HepG2 (cell line): Measurements from ENCODE around the gene NRL. TPM values are rescaled to one million over a fixed set of nuclear protein-coding genes. Genes with fewer than 3 reads are reported as not detected.

Source experiments
- KAT2B ChIP-seq: fragments of 150-350 bp; IDR thresholded peaks from 2 replicates; pipeline ENCODE4 v1.6.1; 2014; ENCODE audit warnings: low read depth, low read length, borderline replicate concordance
- KLF11 ChIP-seq: IDR thresholded peaks from 2 replicates; pipeline ENCODE4 v1.6.1; 2016; ENCODE audit warnings: missing compliant biosample characterization
- MZF1 ChIP-seq: sonication (generic); formaldehyde crosslinking; IDR thresholded peaks from 2 replicates; pipeline ENCODE4 v1.8.1; 2023; ENCODE audit warnings: mild to moderate bottlenecking, missing genetic modification reagents, borderline replicate concordance
- PRDM10 ChIP-seq: sonication (generic); formaldehyde crosslinking; IDR thresholded peaks from 2 replicates; pipeline ENCODE4 v1.4.0; 2020; ENCODE audit warnings: low read depth, missing genetic modification reagents
- SAFB2 ChIP-seq: sonication (generic); formaldehyde crosslinking; IDR thresholded peaks from 2 replicates; pipeline ENCODE4 v1.5.1; 2020; ENCODE audit warnings: missing genetic modification reagents, low read depth, mild to moderate bottlenecking, borderline replicate concordance
- SMC3 ChIP-seq: IDR thresholded peaks from 2 replicates; pipeline ENCODE4 v1.6.1; 2011; ENCODE audit warnings: low read length, improper control_type of control experiment
- SP5 ChIP-seq: IDR thresholded peaks from 2 replicates; pipeline ENCODE4 v1.6.1; 2016; ENCODE audit warnings: low read depth, borderline replicate concordance
- STAT5B ChIP-seq: sonication (generic); formaldehyde crosslinking; IDR thresholded peaks from 2 replicates; pipeline ENCODE4 v1.4.0; 2020; ENCODE audit warnings: missing genetic modification reagents
- SYNCRIP ChIP-seq: fragments of 200-400 bp; formaldehyde crosslinking; IDR thresholded peaks from 2 replicates; pipeline ENCODE4 v1.6.1; 2018; ENCODE audit warnings: mild to moderate bottlenecking, low read depth, low read length; ENCODE audit not compliant: insufficient read depth
- TBX3 ChIP-seq: fragments of 450-650 bp; IDR thresholded peaks from 2 replicates; pipeline ENCODE4 v1.6.1; 2017; ENCODE audit warnings: antibody characterized with exemption, mild to moderate bottlenecking, inconsistent platforms, borderline replicate concordance
- ZBTB21 ChIP-seq: sonication (generic); formaldehyde crosslinking; IDR thresholded peaks from 2 replicates; pipeline ENCODE4 v1.4.0; 2020; ENCODE audit warnings: missing genetic modification reagents
- ZBTB7A ChIP-seq: sonication (generic); formaldehyde crosslinking; IDR thresholded peaks from 2 replicates; pipeline ENCODE4 v1.8.0; 2022; ENCODE audit warnings: mild to moderate bottlenecking, missing genetic modification reagents
- ZGPAT ChIP-seq: IDR thresholded peaks from 2 replicates; pipeline ENCODE4 v1.6.1; 2016; ENCODE audit warnings: mild to moderate bottlenecking
- ZNF10 ChIP-seq: sonication (generic); formaldehyde crosslinking; IDR thresholded peaks from 2 replicates; pipeline ENCODE4 v1.4.0; 2020; ENCODE audit warnings: mild to moderate bottlenecking, low read depth, missing genetic modification reagents, borderline replicate concordance
- ZNF180 ChIP-seq: sonication (generic); formaldehyde crosslinking; IDR thresholded peaks from 2 replicates; pipeline ENCODE4 v1.4.0; 2020; ENCODE audit warnings: low read depth, missing genetic modification reagents, borderline replicate concordance
- ZNF224 ChIP-seq: sonication (generic); formaldehyde crosslinking; IDR thresholded peaks from 2 replicates; pipeline ENCODE4 v1.5.0; 2020; ENCODE audit warnings: mild to moderate bottlenecking, missing genetic modification reagents
- ZNF292 ChIP-seq: sonication (generic); formaldehyde crosslinking; IDR thresholded peaks from 2 replicates; pipeline ENCODE4 v1.8.1; 2022; ENCODE audit warnings: mild to moderate bottlenecking, low read depth, missing genetic modification reagents, borderline replicate concordance
- ZNF441 ChIP-seq: sonication (generic); formaldehyde crosslinking; IDR thresholded peaks from 2 replicates; pipeline ENCODE4 v1.7.0; 2021; ENCODE audit warnings: missing genetic modification reagents, borderline replicate concordance
- ZNF496 ChIP-seq: sonication (generic); formaldehyde crosslinking; IDR thresholded peaks from 2 replicates; pipeline ENCODE4 v1.8.1; 2023; ENCODE audit warnings: mild to moderate bottlenecking, moderate library complexity, missing genetic modification reagents; ENCODE audit not compliant: insufficient replicate concordance
- ZNF652 ChIP-seq: IDR thresholded peaks from 2 replicates; pipeline ENCODE4 v1.6.1; 2016; ENCODE audit warnings: low read depth, borderline replicate concordance
- ZNF746 ChIP-seq: sonication (generic); formaldehyde crosslinking; IDR thresholded peaks from 2 replicates; pipeline ENCODE4 v1.8.0; 2022; ENCODE audit warnings: mild to moderate bottlenecking, missing genetic modification reagents
- polyA plus RNA-seq, 8 experiments: library from polyadenylated mRNA; depleted of rRNA in 3 of 8; stranded (reverse) in 7 of 8; unstranded in 1 of 8; fragments of >200 nt; fragmentation: Illumina TruSeq in 4 of 8; extraction: Trizol in 4 of 8; gene quantifications; 2 replicates each; pipeline versions ENCODE4 v1.2.1 to v1.2.3, GENCODE V29; 2011 to 2016; ENCODE audit warnings: low read depth in 4 of 8, missing spikeins in 1 of 8, mixed read lengths in 1 of 8; ENCODE audit not compliant: insufficient read depth in 1 of 8
- total RNA-seq, 5 experiments: library from RNA; depleted of rRNA; stranded (reverse); fragments of >200 nt; fragmentation: Illumina TruSeq; extraction: Trizol; gene quantifications; 2 replicates each; pipeline ENCODE4 v1.2.3, GENCODE V29; 2016; ENCODE audit warnings: low read depth in 1 of 5
- TF ChIP-seq, protein P1 (sequence below): sonication (generic); formaldehyde crosslinking; IDR thresholded peaks from 2 replicates; pipeline ENCODE4 v1.5.0; 2020; ENCODE audit warnings: missing genetic modification reagents, mild to moderate bottlenecking, borderline replicate concordance

Gene NRL
- total and polyA plus RNA-seq, 2 of the 13 experiments (the other 11 are each of a cell fraction or from before 2014, with no cell fraction given), result 2.5 to 4.7 TPM

DNA sequence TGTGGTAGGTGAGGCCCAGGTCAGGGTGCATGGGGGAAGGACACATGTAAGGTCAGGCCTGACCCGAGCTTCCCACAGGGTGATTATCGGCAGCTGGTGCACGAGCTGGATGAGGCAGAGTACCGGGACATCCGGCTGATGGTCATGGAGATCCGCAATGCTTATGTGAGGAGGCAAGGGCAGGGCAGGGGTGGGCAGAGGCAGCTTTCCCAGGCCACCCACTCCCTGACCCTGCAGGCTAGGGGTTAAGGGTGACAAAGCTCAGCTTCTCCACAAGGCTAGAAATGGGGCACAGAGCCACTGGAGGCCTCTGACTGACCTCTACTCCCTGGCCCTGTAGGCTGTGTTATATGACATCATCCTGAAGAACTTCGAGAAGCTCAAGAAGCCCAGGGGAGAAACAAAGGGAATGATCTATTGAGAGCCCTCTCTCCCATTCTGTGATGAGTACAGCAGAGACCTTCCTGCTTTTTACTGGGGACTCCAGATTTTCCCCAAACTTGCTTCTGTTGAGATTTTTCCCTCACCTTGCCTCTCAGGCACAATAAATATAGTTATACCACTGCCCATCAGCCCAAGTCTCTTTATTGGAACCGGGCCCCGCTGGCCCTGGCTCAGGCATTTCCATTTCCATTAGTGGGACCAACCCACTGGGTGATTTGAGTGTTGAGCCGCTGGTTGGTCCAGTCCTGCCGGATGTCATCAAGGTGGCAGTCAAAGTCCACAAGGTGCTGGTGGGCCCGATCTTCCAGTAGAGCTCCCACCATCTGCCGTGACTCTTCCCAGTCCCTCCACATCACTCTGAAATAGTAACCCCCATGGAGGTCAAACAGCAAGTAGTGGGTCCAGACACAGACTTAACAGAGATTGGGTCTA, 23.9 kb upstream of the NRL start (continued):
- TF ChIP-seq SP5 (peak; percentile 28; the same call in 1 of the 2 replicates), ZNF292 (CRISPR knock-in tag) (no peak), SMC3 (no peak), TBX3 (no peak), ZNF496 (CRISPR knock-in tag) (no peak), ZNF224 (CRISPR knock-in tag) (no peak), ZNF652 (no peak), ZNF180 (no peak), MZF1 (CRISPR knock-in tag) (no peak), ZBTB21 (CRISPR knock-in tag) (no peak), ZNF441 (CRISPR knock-in tag) (no peak), STAT5B (CRISPR knock-in tag) (no peak), KAT2B (no peak), ZBTB7A (no peak), SYNCRIP (no peak), ZGPAT (CRISPR knock-in tag) (peak; percentile 57; the same call in 1 of the 2 replicates), ZNF10 (CRISPR knock-in tag) (no peak), PRDM10 (CRISPR knock-in tag) (no peak), SAFB2 (CRISPR knock-in tag) (0 out of 2 replicates have a peak, but pooled peaks have one; percentile 9), KLF11 (CRISPR knock-in tag) (no peak), ZNF746 (CRISPR knock-in tag) (no peak)
- TF ChIP-seq, protein P1, sequence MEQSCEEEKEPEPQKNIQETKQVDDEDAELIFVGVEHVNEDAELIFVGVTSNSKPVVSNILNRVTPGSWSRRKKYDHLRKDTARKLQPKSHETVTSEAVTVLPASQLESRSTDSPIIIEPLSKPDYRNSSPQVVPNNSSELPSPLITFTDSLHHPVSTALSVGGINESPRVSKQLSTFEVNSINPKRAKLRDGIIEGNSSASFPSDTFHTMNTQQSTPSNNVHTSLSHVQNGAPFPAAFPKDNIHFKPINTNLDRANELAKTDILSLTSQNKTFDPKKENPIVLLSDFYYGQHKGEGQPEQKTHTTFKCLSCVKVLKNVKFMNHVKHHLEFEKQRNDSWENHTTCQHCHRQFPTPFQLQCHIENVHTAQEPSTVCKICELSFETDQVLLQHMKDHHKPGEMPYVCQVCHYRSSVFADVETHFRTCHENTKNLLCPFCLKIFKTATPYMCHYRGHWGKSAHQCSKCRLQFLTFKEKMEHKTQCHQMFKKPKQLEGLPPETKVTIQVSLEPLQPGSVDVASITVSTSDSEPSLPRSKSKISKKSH (CRISPR knock-in tag), result no peak
